PFSK-1 (cell line): Measurements from ENCODE around the gene RASSF8.

Experiments
- FOXP2 ChIP-seq: optimal IDR thresholded peaks from 2 replicates; pipeline ENCODE3; 2011; ENCODE audit warnings: borderline replicate concordance, control low read depth, inconsistent platforms; ENCODE audit not compliant: insufficient read depth; ENCODE audit errors: extremely low read length, extremely low read depth
- POLR2AphosphoS5 ChIP-seq: IDR thresholded peaks from 2 replicates; pipeline ENCODE4 v1.6.1; 2012; ENCODE audit warnings: low read depth, mild to moderate bottlenecking, control low read depth, low read length, moderate library complexity
- REST ChIP-seq, 2 experiments: IDR thresholded peaks; 2 replicates each; pipeline versions ENCODE4 v1.6.1 to v1.8.0; 2011 to 2012; ENCODE audit warnings: low read depth in 2 of 2, low read length in 2 of 2, control low read depth in 1 of 2, inconsistent platforms in 1 of 2, mild to moderate bottlenecking in 1 of 2, moderate library complexity in 1 of 2; ENCODE audit not compliant: insufficient read depth in 1 of 2
- SIN3A ChIP-seq: IDR thresholded peaks from 2 replicates; pipeline ENCODE4 v1.6.1; 2012; ENCODE audit warnings: mild to moderate bottlenecking, low read length, moderate library complexity, borderline replicate concordance; ENCODE audit not compliant: insufficient read depth
- TAF1 ChIP-seq: IDR thresholded peaks from 2 replicates; pipeline ENCODE4 v1.6.1; 2012; ENCODE audit warnings: low read length, control low read depth, borderline replicate concordance; ENCODE audit not compliant: insufficient read depth

The RASSF8 gene

DNA sequence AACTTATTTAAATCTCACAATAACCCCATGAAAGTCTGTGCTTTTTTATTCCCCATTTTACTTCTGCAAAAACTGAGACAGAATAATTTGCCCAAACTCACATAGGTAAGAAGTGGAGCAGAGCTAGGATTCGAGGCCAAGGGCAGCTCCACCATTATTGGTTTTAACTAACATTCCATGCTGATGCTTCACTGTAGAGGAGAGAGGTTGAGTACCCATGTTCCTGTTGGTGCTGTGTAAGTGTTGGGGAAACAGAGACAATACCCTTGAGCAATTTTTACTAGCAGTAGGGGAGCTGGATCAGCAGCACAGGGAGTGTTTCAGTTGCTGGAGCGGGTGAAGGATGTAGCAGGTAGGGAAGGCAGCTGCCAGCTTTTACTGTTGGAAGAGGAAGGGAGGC is 21.1 kb downstream of the RASSF8 start:
- TF ChIP-seq POLR2AphosphoS5, result no peak
- TF ChIP-seq FOXP2, result no peak
- no peak for TF ChIP-seq TAF1
- no peak for TF ChIP-seq SIN3A
- no peak for TF ChIP-seq REST (IDR thresholded peaks at IDR 0.05; ENCODE audit: insufficient read depth in 1 of 2, low read depth in 2 of 2, low read length in 2 of 2)

DNA sequence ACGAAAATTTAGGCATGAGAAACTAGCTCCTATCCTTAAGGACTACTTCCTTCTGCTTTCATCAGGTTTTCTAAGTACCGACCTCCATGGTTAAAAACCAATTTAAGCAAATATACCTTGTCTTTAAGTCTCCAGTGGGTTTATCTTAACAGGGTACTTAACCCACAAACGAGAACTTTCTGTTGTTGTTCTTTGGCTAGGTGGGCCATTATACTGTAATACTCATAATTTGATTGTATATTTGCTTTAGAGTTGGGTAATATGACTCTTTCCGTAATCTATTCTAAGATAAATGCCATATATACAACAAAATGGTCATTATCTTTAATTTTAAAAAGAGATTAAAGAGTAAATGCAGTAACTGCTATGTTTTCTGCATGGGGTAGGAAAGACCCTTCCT is 21.6 kb downstream of the RASSF8 start:
- TF ChIP-seq FOXP2 (no peak), SIN3A (no peak), TAF1 (no peak), POLR2AphosphoS5 (no peak), REST (IDR thresholded peaks at IDR 0.05; ENCODE audit: insufficient read depth in 1 of 2, low read depth in 2 of 2, low read length in 2 of 2) (no peak)

DNA sequence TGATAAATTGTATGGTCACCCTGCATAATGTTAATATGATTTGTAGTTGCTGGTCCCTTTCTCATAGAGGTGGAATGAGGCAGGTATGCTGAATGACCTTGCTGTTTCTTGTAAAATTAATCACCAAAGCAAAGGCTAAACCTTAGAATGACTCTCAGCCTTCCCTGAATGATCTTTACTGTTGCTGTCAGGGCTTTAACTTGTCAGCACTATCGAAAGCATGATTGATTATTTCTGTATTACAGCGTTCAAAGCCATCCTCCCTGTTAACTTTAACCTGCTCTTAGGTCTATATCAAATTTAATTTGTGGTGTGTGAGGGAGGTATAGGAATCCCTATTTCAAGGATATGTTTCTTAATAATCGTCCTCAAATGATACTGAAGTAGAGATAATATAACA is 23.1 kb downstream of the RASSF8 start:
- TF ChIP-seq SIN3A (no peak), FOXP2 (no peak), REST (IDR thresholded peaks at IDR 0.05; ENCODE audit: insufficient read depth in 1 of 2, low read depth in 2 of 2, low read length in 2 of 2) (no peak), POLR2AphosphoS5 (no peak), TAF1 (no peak)

DNA sequence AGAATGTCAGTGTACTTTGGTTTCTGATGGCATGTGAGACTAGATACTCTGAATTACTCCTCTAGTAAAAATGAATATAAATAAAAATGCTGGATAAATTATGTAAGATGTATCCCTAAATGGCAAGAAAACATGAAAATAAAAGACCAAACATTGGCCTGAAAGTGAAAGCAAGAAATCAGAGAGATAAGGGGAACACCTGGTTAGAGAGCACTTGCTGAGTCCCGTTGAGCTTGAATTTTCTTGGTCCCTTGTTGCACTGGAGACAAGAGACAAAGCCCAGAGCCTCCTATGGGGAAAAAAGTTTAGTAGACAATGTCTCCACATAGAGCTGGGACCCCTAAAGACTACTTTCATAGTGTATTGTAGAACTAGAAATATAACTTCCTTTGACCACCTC is 23.9 kb downstream of the RASSF8 start:
- TF ChIP-seq REST (IDR thresholded peaks at IDR 0.05; ENCODE audit: insufficient read depth in 1 of 2, low read depth in 2 of 2, low read length in 2 of 2), result no peak
- TF ChIP-seq TAF1, result no peak
- TF ChIP-seq FOXP2, result no peak
- TF ChIP-seq SIN3A, result no peak
- no peak for TF ChIP-seq POLR2AphosphoS5

GRCh38 chr12:25983625-25984024 is 25.1 kb downstream of the RASSF8 start:
- TF ChIP-seq TAF1 (no peak), FOXP2 (no peak), POLR2AphosphoS5 (no peak), REST (IDR thresholded peaks at IDR 0.05; ENCODE audit: insufficient read depth in 1 of 2, low read depth in 2 of 2, low read length in 2 of 2) (no peak), SIN3A (no peak)
